Caco-2 (cell line): Measurements from ENCODE around the gene DKKL1. TPM values are rescaled to one million over a fixed set of nuclear protein-coding genes. Genes with fewer than 3 reads are reported as not detected.
A peak's percentile ranks its signal among the peaks of the same experiment; 100 is the strongest.

Experiments used
- BruUV-seq: library from RNA; stranded (reverse); fragments of 400-500 nt; replicated peaks from 2 replicates; lab custom pipeline; 2021; lab: Mats Ljungman, UMichigan
- CTCF ChIA-PET: fragments of 300-600 bp; sonication (Branson Sonifier 250); formaldehyde crosslinking; loops from one replicate; lab custom pipeline; 2022; ENCODE audit warnings: antibody characterized with exemption; lab: Charles Lee
- POLR2A ChIA-PET: fragments of 300-600 bp; sonication (Branson Sonifier 250); formaldehyde crosslinking; loops from one replicate; lab custom pipeline; 2022; ENCODE audit warnings: antibody characterized with exemption; lab: Charles Lee
- DNase-seq, 2 experiments: peaks; one replicate each; pipeline versions ENCODE4 v3.0.0 to v3.0.0-alpha.2; 2020 to 2022
- H3K27me3 ChIP-seq: replicated peaks from 2 replicates; pipeline ENCODE4 v1.6.0; 2011; ENCODE audit warnings: low read length; ENCODE audit not compliant: control insufficient read depth, insufficient read depth
- H3K36me3 ChIP-seq: 2 replicates; pipeline ENCODE4 v1.5.1; 2011; ENCODE audit warnings: low read length; ENCODE audit not compliant: control insufficient read depth, insufficient read depth
- H3K4me1 ChIP-seq: fragments of 250-450 bp; sonication (Bioruptor Pico); 2 replicates; pipeline ENCODE4 v1.5.1; 2020; ENCODE audit warnings: mild to moderate bottlenecking
- H3K4me3 ChIP-seq: 2 replicates; pipeline ENCODE4 v1.5.1; 2011; ENCODE audit warnings: low read depth, mild to moderate bottlenecking, control low read depth, low read length
- H3K9me3 ChIP-seq: fragments of 250-450 bp; sonication (Bioruptor Pico); 2 replicates; pipeline ENCODE4 v1.5.1; 2020; ENCODE audit warnings: mild to moderate bottlenecking, moderate library complexity
- H3K27ac Mint-ChIP-seq: one replicate; pipeline ENCODE4 v1.8.0; 2022; ENCODE audit warnings: mixed read lengths; ENCODE audit not compliant: unreplicated experiment
- H3K27me3 Mint-ChIP-seq: one replicate; pipeline ENCODE4 v1.8.0; 2022; ENCODE audit warnings: mixed read lengths; ENCODE audit not compliant: insufficient read depth, unreplicated experiment
- H3K36me3 Mint-ChIP-seq: one replicate; pipeline ENCODE4 v1.8.0; 2022; ENCODE audit warnings: mild to moderate bottlenecking, mixed read lengths; ENCODE audit not compliant: insufficient read depth, unreplicated experiment
- H3K4me1 Mint-ChIP-seq: one replicate; pipeline ENCODE4 v1.8.0; 2022; ENCODE audit warnings: low read depth, mixed read lengths; ENCODE audit not compliant: unreplicated experiment
- H3K4me3 Mint-ChIP-seq: one replicate; pipeline ENCODE4 v1.8.0; 2022; ENCODE audit warnings: mild to moderate bottlenecking, moderate library complexity, mixed read lengths; ENCODE audit not compliant: unreplicated experiment
- H3K9me3 Mint-ChIP-seq: one replicate; pipeline ENCODE4 v1.8.0; 2022; ENCODE audit warnings: mixed read lengths; ENCODE audit not compliant: unreplicated experiment
- intact Hi-C: fragments of 100-400 bp; cut with micrococcal nuclease; formaldehyde crosslinking; loops from one replicate; pipeline ENCODE4 v1.10.0; 2022; ENCODE audit not compliant: unreplicated experiment
- total RNA-seq: library from RNA; stranded (reverse); gene quantifications from 2 replicates; pipeline ENCODE4 v1.2.3, GENCODE V29; 2022
- TF ChIP-seq, protein P1 (sequence below), 2 experiments: fragments of 200-600 bp in 1 of 2; IDR thresholded peaks; 1 replicate in 1 of 2; 2 replicates in 1 of 2; pipeline versions ENCODE4 v1.5.1 to v1.8.0; 2011 to 2022; ENCODE audit warnings: antibody characterized with exemption in 1 of 2, control low read depth in 1 of 2, inconsistent platforms in 1 of 2, low read depth in 1 of 2, low read length in 1 of 2, mild to moderate bottlenecking in 1 of 2, moderate library complexity in 1 of 2; ENCODE audit not compliant: insufficient read depth in 1 of 2, severe bottlenecking in 1 of 2, unreplicated experiment in 1 of 2

The DKKL1 gene
- total RNA-seq, 1 experiment from 2014 or later = not detected

GRCh38 chr19:49415102-49415809, 51.6 kb downstream of the DKKL1 start:
- CTCF ChIA-PET = no interaction called here
- no peaks in the 10 kb centered on the region for H3K4me1 ChIP-seq
- Mint-ChIP-seq H3K27me3 (peaks cover 20% of the 10 kb centered on the region), H3K4me3 (no peak overlapping the region), H3K9me3 (no peaks in the 10 kb centered on the region), H3K4me1 (no peaks in the 10 kb centered on the region), H3K27ac (no peak overlapping the region), H3K36me3 (no peaks in the 10 kb centered on the region)
- POLR2A ChIA-PET = no interaction called here
- no peaks in the 10 kb centered on the region for H3K27me3 ChIP-seq
- H3K9me3 ChIP-seq = no peaks in the 10 kb centered on the region
- no peaks in the 10 kb centered on the region for H3K36me3 ChIP-seq
- DNase-seq = no peak
- no TSS peak for BruUV-seq
- no peak overlapping the region for H3K4me3 ChIP-seq
- intact Hi-C loops = no loop called here
- TF ChIP-seq, protein P1, sequence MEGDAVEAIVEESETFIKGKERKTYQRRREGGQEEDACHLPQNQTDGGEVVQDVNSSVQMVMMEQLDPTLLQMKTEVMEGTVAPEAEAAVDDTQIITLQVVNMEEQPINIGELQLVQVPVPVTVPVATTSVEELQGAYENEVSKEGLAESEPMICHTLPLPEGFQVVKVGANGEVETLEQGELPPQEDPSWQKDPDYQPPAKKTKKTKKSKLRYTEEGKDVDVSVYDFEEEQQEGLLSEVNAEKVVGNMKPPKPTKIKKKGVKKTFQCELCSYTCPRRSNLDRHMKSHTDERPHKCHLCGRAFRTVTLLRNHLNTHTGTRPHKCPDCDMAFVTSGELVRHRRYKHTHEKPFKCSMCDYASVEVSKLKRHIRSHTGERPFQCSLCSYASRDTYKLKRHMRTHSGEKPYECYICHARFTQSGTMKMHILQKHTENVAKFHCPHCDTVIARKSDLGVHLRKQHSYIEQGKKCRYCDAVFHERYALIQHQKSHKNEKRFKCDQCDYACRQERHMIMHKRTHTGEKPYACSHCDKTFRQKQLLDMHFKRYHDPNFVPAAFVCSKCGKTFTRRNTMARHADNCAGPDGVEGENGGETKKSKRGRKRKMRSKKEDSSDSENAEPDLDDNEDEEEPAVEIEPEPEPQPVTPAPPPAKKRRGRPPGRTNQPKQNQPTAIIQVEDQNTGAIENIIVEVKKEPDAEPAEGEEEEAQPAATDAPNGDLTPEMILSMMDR (IDR thresholded peaks at IDR 0.05; ENCODE audit: insufficient read depth in 1 of 2, low read depth in 1 of 2, low read length in 1 of 2, severe bottlenecking in 1 of 2, unreplicated experiment in 1 of 2) = no peak

DNA sequence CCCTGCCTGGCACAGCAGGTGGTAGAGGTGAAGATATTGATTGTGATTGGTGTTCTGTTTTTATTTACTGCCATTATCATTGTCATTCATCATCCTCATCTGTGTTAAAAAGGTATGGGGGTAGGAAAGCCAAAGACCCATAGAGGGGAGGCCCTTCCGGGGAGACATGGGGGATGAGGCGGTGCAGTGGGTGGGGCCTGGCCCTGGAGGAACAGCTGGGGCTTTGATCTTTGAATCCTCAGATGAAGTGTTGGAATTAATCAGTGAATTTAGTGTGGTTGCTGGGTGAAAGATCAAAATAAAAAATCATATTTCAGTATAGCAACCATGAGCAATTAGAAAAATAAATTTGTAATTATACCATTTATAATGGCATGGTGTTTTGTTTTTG, 52.1 kb downstream of the DKKL1 start:
- Histone ChIP-seq H3K27me3 (no peaks in the 10 kb centered on the region), H3K4me3 (no peak overlapping the region), H3K9me3 (no peaks in the 10 kb centered on the region), H3K4me1 (peaks cover 4% of the 10 kb centered on the region; the same call in 1 of the 2 replicates), H3K36me3 (no peaks in the 10 kb centered on the region)
- H3K9me3 Mint-ChIP-seq = no peaks in the 10 kb centered on the region
- no peak overlapping the region for H3K27ac Mint-ChIP-seq
- peaks cover 1% of the 10 kb centered on the region for H3K36me3 Mint-ChIP-seq
- POLR2A ChIA-PET = no interaction called here
- TF ChIP-seq, protein P1 (IDR thresholded peaks at IDR 0.05; ENCODE audit: insufficient read depth in 1 of 2, low read depth in 1 of 2, low read length in 1 of 2, severe bottlenecking in 1 of 2, unreplicated experiment in 1 of 2) = no peak
- H3K4me3 Mint-ChIP-seq = no peak overlapping the region
- H3K27me3 Mint-ChIP-seq = peaks cover 20% of the 10 kb centered on the region
- no TSS peak for BruUV-seq
- H3K4me1 Mint-ChIP-seq = no peaks in the 10 kb centered on the region
- intact Hi-C loops = no loop called here
- CTCF ChIA-PET = no interaction called here
- no peak for DNase-seq

- BruUV-seq = no TSS peak
- Mint-ChIP-seq H3K36me3 (peaks cover 6% of the 10 kb centered on the region), H3K4me1 (peaks cover 8% of the 10 kb centered on the region), H3K4me3 (no peak overlapping the region), H3K9me3 (no peaks in the 10 kb centered on the region), H3K27me3 (peaks cover 26% of the 10 kb centered on the region), H3K27ac (no peak overlapping the region)
- no peaks in the 10 kb centered on the region for H3K9me3 ChIP-seq
- H3K36me3 ChIP-seq = no peaks in the 10 kb centered on the region
- H3K4me3 ChIP-seq = no peak overlapping the region
- intact Hi-C loops = no loop called here
- CTCF ChIA-PET = interaction anchor here (0.6 to 1.5 kb wide), 3 partner anchors 10 to 25 kb away, joined by 3 to 6 read pairs (median 3); no protein-coding TSS in a partner anchor
- POLR2A ChIA-PET = no interaction called here
- TF ChIP-seq, protein P1 (IDR thresholded peaks at IDR 0.05; ENCODE audit: insufficient read depth in 1 of 2, low read depth in 1 of 2, low read length in 1 of 2, severe bottlenecking in 1 of 2, unreplicated experiment in 1 of 2) = no peak
- H3K4me1 ChIP-seq = peaks cover 9% of the 10 kb centered on the region; the same call in 1 of the 2 replicates
- no peaks in the 10 kb centered on the region for H3K27me3 ChIP-seq
- peak in 1 of 2 experiments; percentile 30 for DNase-seq
Observed at GRCh38 chr19:49417088-49417487, 53.4 kb downstream of the DKKL1 start.
